Endodermal cell (in vitro differentiated cells): ENCODE data around the gene IMMP1L. TPM values are rescaled to one million over a fixed set of nuclear protein-coding genes. Genes with fewer than 3 reads are reported as not detected.

Experiments
- DNase-seq: peaks from one replicate; pipeline ENCODE4 v3.0.0-alpha.2; 2017
- H3K27ac ChIP-seq: 2 replicates; pipeline ENCODE4 v1.5.1; 2013; ENCODE audit warnings: mild to moderate bottlenecking, low read depth, low read length, moderate library complexity
- H3K27me3 ChIP-seq: 2 replicates; pipeline ENCODE4 v1.6.1; 2013; ENCODE audit warnings: mild to moderate bottlenecking, low read length, moderate library complexity; ENCODE audit not compliant: insufficient read depth, control insufficient read depth, poor library complexity, severe bottlenecking
- H3K36me3 ChIP-seq: 2 replicates; pipeline ENCODE4 v1.7.0; 2013; ENCODE audit warnings: mild to moderate bottlenecking, low read length, moderate library complexity; ENCODE audit not compliant: control insufficient read depth, insufficient read depth
- H3K4me1 ChIP-seq: one replicate; pipeline ENCODE4 v1.7.0; 2013; ENCODE audit warnings: low read length; ENCODE audit not compliant: control insufficient read depth, insufficient read depth
- H3K4me3 ChIP-seq: 2 replicates; pipeline ENCODE4 v1.5.1; 2013; ENCODE audit warnings: mild to moderate bottlenecking, low read length, moderate library complexity
- H3K9ac ChIP-seq: 2 replicates; pipeline ENCODE4 v1.6.1; 2013; ENCODE audit warnings: mild to moderate bottlenecking, low read length, moderate library complexity; ENCODE audit not compliant: poor library complexity, severe bottlenecking; ENCODE audit errors: extremely low read depth
- H3K9me3 ChIP-seq: 2 replicates; pipeline ENCODE4 v1.6.1; 2013; ENCODE audit warnings: mild to moderate bottlenecking, low read length, moderate library complexity; ENCODE audit not compliant: control insufficient read depth
- H3K27ac Mint-ChIP-seq: 2 replicates; pipeline ENCODE4 v1.8.0; 2020; ENCODE audit warnings: mixed read lengths
- H3K27me3 Mint-ChIP-seq: 2 replicates; pipeline ENCODE4 v1.8.0; 2021; ENCODE audit warnings: mild to moderate bottlenecking, mixed read lengths; ENCODE audit not compliant: insufficient read depth
- H3K36me3 Mint-ChIP-seq: 2 replicates; pipeline ENCODE4 v1.8.0; 2020; ENCODE audit warnings: low read depth, mixed read lengths
- H3K4me1 Mint-ChIP-seq: 2 replicates; pipeline ENCODE4 v1.8.0; 2020; ENCODE audit warnings: mixed read lengths
- H3K4me3 Mint-ChIP-seq: 2 replicates; pipeline ENCODE4 v1.8.0; 2020; ENCODE audit warnings: mild to moderate bottlenecking, moderate library complexity, mixed read lengths
- H3K9me3 Mint-ChIP-seq: 2 replicates; pipeline ENCODE4 v1.8.0; 2020; ENCODE audit warnings: mild to moderate bottlenecking, mixed read lengths
- CTCF ChIP-seq: fragments of 200-600 bp; sonication (generic); conservative IDR thresholded peaks from 2 replicates; pipeline ENCODE4 v1.5.0; 2021; ENCODE audit warnings: antibody characterized with exemption, mild to moderate bottlenecking
- WGBS, 2 experiments: methylation state at CpG; one replicate each; pipeline versions ENCODE4 v1.1.5 to v1.1.7; 2013; ENCODE audit warnings: missing lambda C conversion rate in 2 of 2, mixed read lengths in 1 of 2; ENCODE audit not compliant: insufficient coverage in 1 of 2, insufficient read length in 1 of 2; 5-methylcytosine and 5-hydroxymethylcytosine counted together
- total RNA-seq, 2 donors: library from RNA; stranded (reverse); fragmentation: NEBNext Ultra II Directional in 1 of 2; extraction: Animal tissue kit (Norgen Biotek cat#: 25700) in 1 of 2; gene quantifications; 2 replicates in 1 of 2; 3 replicates in 1 of 2; pipeline ENCODE4 v1.2.1, GENCODE V29; 2021

The IMMP1L gene
- total RNA-seq, 2 donors from 2014 or later: 28.9 to 44.9 TPM

GRCh38 chr11:31492320-31492913 is 17.0 kb downstream of the IMMP1L start:
- H3K27ac Mint-ChIP-seq: no peak overlapping the region
- no peak overlapping the region for H3K4me3 Mint-ChIP-seq
- H3K36me3 Mint-ChIP-seq: peaks cover 35% of the 10 kb centered on the region
- peaks cover 26% of the 10 kb centered on the region for H3K9me3 Mint-ChIP-seq
- 100% methylated on average over 1 of the region's 2 CpGs; no CpG with 5 or more reads in 1 of the 2 experiments for WGBS, 2 experiments
- H3K27me3 Mint-ChIP-seq: no peaks in the 10 kb centered on the region
- Histone ChIP-seq H3K9me3 (peaks cover 20% of the 10 kb centered on the region), H3K27me3 (no peaks in the 10 kb centered on the region), H3K36me3 (peaks cover 10% of the 10 kb centered on the region), H3K27ac (no peak overlapping the region), H3K9ac (no peak overlapping the region), H3K4me3 (no peak overlapping the region), H3K4me1 (no peaks in the 10 kb centered on the region)
- no peak for TF ChIP-seq CTCF
- DNase-seq: no peak
- H3K4me1 Mint-ChIP-seq: peaks cover 2% of the 10 kb centered on the region

GRCh38 chr11:31487848-31488247 is 21.6 kb downstream of the IMMP1L start:
- H3K36me3 ChIP-seq: peaks cover 4% of the 10 kb centered on the region
- no peak for DNase-seq
- no peaks in the 10 kb centered on the region for H3K9me3 ChIP-seq
- no peak overlapping the region for H3K4me3 ChIP-seq
- H3K4me1 ChIP-seq: no peaks in the 10 kb centered on the region
- no peaks in the 10 kb centered on the region for H3K9me3 Mint-ChIP-seq
- peaks cover 9% of the 10 kb centered on the region for H3K4me1 Mint-ChIP-seq
- 60% methylated on average over 1 of the region's 1 CpG; no CpG with 5 or more reads in 1 of the 2 experiments for WGBS, 2 experiments
- no peaks in the 10 kb centered on the region for H3K27me3 Mint-ChIP-seq
- H3K36me3 Mint-ChIP-seq: peaks cover 7% of the 10 kb centered on the region
- no peak overlapping the region for H3K4me3 Mint-ChIP-seq
- peak; percentile 68 for TF ChIP-seq CTCF
- no peak overlapping the region for H3K9ac ChIP-seq
- no peaks in the 10 kb centered on the region for H3K27me3 ChIP-seq
- H3K27ac ChIP-seq: no peak overlapping the region
- no peak overlapping the region for H3K27ac Mint-ChIP-seq

DNA sequence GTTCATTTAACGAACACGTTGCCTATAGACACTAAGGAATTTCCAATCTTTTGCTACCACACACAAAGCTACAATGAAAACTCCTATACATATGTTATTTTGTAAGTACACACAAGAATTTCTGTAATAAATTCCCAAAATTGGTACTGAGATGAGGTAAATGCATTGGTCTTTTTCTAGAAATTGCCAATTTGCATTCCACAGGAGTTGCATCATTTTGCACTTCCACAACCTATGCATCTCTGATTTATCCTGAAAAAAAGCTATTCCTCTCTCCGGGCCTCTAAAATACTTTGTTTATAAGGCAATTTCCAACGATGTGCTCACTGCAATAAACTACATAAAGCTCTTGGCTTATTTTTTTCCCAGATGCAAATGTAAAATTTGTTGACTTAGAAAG is 24.9 kb downstream of the IMMP1L start:
- H3K27ac Mint-ChIP-seq: no peak overlapping the region
- H3K9me3 Mint-ChIP-seq: no peaks in the 10 kb centered on the region
- H3K27me3 Mint-ChIP-seq: no peaks in the 10 kb centered on the region

More for the DNA sequence above, 24.9 kb downstream of the IMMP1L start:
- DNase-seq: no peak
- Histone ChIP-seq H3K9ac (no peak overlapping the region), H3K27ac (no peak overlapping the region), H3K27me3 (no peaks in the 10 kb centered on the region), H3K4me3 (no peak overlapping the region), H3K36me3 (no peaks in the 10 kb centered on the region), H3K4me1 (no peaks in the 10 kb centered on the region), H3K9me3 (no peaks in the 10 kb centered on the region)
- Mint-ChIP-seq H3K36me3 (peaks cover 2% of the 10 kb centered on the region), H3K4me1 (peaks cover 8% of the 10 kb centered on the region), H3K4me3 (no peak overlapping the region)
- no peak for TF ChIP-seq CTCF
- WGBS, 2 experiments: 90 to 93% methylated on average over 2 to 4 of the region's 4 CpGs
